Measurements from ENCODE around the gene COMTD1.

GRCh38 chr10:75205908-75206307 lies 29.8 kb downstream of the COMTD1 start:
- no peak for TF ChIP-seq MAX (IDR thresholded peaks at IDR 0.05; ENCODE audit: low read depth, low read length)
- TF ChIP-seq POLR2AphosphoS5 (IDR thresholded peaks at IDR 0.05; ENCODE audit: low read length): no peak
- TF ChIP-seq CTCF (IDR thresholded peaks at IDR 0.05 in 2 of 3, conservative IDR thresholded peaks at IDR 0.05 in 1 of 3; ENCODE audit: control insufficient read depth in 2 of 3, extremely low read depth in 1 of 3, insufficient read depth in 1 of 3, low read depth in 3 of 3, low read length in 3 of 3): no peak
- no peak for TF ChIP-seq POLR2A (IDR thresholded peaks at IDR 0.05; ENCODE audit: low read depth, low read length)
- TF ChIP-seq NR2C2 (IDR thresholded peaks at IDR 0.05; ENCODE audit: borderline replicate concordance, control insufficient read depth, insufficient read length, low read depth): no peak
- no peak for TF ChIP-seq TAF1 (IDR thresholded peaks at IDR 0.05; ENCODE audit: borderline replicate concordance, low read depth, low read length)
- TF ChIP-seq ELK1 (IDR thresholded peaks at IDR 0.05; ENCODE audit: low read depth, low read length): no peak
- TF ChIP-seq RCOR1 (conservative IDR thresholded peaks at IDR 0.05; ENCODE audit: low read depth, low read length): no peak
- TF ChIP-seq ZNF592 (IDR thresholded peaks at IDR 0.05): no peak
- no peak for TF ChIP-seq SMAD1 (IDR thresholded peaks at IDR 0.05; ENCODE audit: low read depth, partially characterized antibody)
- TF ChIP-seq RAD21 (IDR thresholded peaks at IDR 0.05; ENCODE audit: insufficient read depth, low read depth, low read length): no peak
- no peak for TF ChIP-seq RAD51 (IDR thresholded peaks at IDR 0.05)
- no peak for TF ChIP-seq MYB (IDR thresholded peaks at IDR 0.05; ENCODE audit: borderline replicate concordance, low read depth, low read length)
- no peak for TF ChIP-seq NRF1 (conservative IDR thresholded peaks at IDR 0.05; ENCODE audit: low read depth, low read length)

Measured in GM12878 (cell line).